GM23338 (cell line): ENCODE data around the gene ABCA12. TPM values are rescaled to one million over a fixed set of nuclear protein-coding genes. Genes with fewer than 3 reads are reported as not detected.

ENCODE experiments used
- ATAC-seq: fragments of 200-7000 bp; cut with Tn5 transposase; 3 replicates; pipeline ENCODE4 v1.9.1; 2020
- DNase-seq: peaks from one replicate; pipeline ENCODE4 v3.0.0-alpha.2; 2015; ENCODE audit warnings: low spot score
- H2AFZ ChIP-seq: fragments of 200-600 bp; sonication (generic); 2 replicates; pipeline ENCODE4 v1.8.0; 2016; ENCODE audit warnings: antibody characterized with exemption, mild to moderate bottlenecking, moderate library complexity
- H3F3A ChIP-seq: fragments of 200-600 bp; sonication (generic); replicated peaks from 2 replicates; pipeline ENCODE4 v1.8.0; 2017; ENCODE audit warnings: antibody characterized with exemption, mixed run types, low read depth
- H3K27ac ChIP-seq: fragments of 200-600 bp; sonication (generic); 2 replicates; pipeline ENCODE4 v1.6.1; 2016; ENCODE audit warnings: low read depth
- H3K27me3 ChIP-seq: fragments of 200-600 bp; sonication (generic); 2 replicates; pipeline ENCODE4 v1.8.0; 2016; ENCODE audit warnings: mild to moderate bottlenecking, mixed run types, moderate library complexity; ENCODE audit not compliant: insufficient read depth
- H3K36me3 ChIP-seq: fragments of 200-600 bp; sonication (generic); 2 replicates; pipeline ENCODE4 v1.8.0; 2016; ENCODE audit warnings: mild to moderate bottlenecking; ENCODE audit not compliant: insufficient read depth
- H3K4me1 ChIP-seq: fragments of 200-600 bp; sonication (generic); 2 replicates; pipeline ENCODE4 v1.8.0; 2016; ENCODE audit warnings: mild to moderate bottlenecking, moderate library complexity; ENCODE audit not compliant: insufficient read depth
- H3K4me2 ChIP-seq: fragments of 200-600 bp; sonication (generic); 2 replicates; pipeline ENCODE4 v1.7.1; 2017; ENCODE audit warnings: mixed run types
- H3K4me3 ChIP-seq: fragments of 200-600 bp; sonication (generic); 2 replicates; pipeline ENCODE4 v1.6.1; 2016; ENCODE audit warnings: mixed run types
- H3K79me2 ChIP-seq: fragments of 200-600 bp; sonication (generic); replicated peaks from 2 replicates; pipeline ENCODE4 v1.8.0; 2017; ENCODE audit warnings: mild to moderate bottlenecking; ENCODE audit not compliant: insufficient read depth
- H3K9me2 ChIP-seq: fragments of 200-600 bp; sonication (generic); 2 replicates; pipeline ENCODE4 v1.8.0; 2017; ENCODE audit not compliant: insufficient read depth
- H4K20me1 ChIP-seq: fragments of 200-600 bp; sonication (generic); replicated peaks from 2 replicates; pipeline ENCODE4 v1.8.0; 2017; ENCODE audit warnings: mild to moderate bottlenecking; ENCODE audit not compliant: insufficient read depth
- H3K27ac Mint-ChIP-seq: 2 replicates; pipeline ENCODE4 v1.8.0; 2020; ENCODE audit warnings: inconsistent platforms, mild to moderate bottlenecking, moderate library complexity, mixed read lengths
- H3K27me3 Mint-ChIP-seq: 3 replicates; pipeline ENCODE4 v1.8.0; 2022; ENCODE audit warnings: low read depth, mild to moderate bottlenecking, moderate library complexity, mixed read lengths, inconsistent platforms; ENCODE audit not compliant: insufficient read depth, poor library complexity
- H3K36me3 Mint-ChIP-seq: 3 replicates; pipeline ENCODE4 v1.8.0; 2021; ENCODE audit warnings: low read depth, mild to moderate bottlenecking, inconsistent platforms, moderate library complexity, mixed read lengths
- H3K4me1 Mint-ChIP-seq: 3 replicates; pipeline ENCODE4 v1.8.0; 2020; ENCODE audit warnings: mild to moderate bottlenecking, inconsistent platforms, mixed read lengths
- H3K4me3 Mint-ChIP-seq: 3 replicates; pipeline ENCODE4 v1.8.0; 2021; ENCODE audit warnings: moderate library complexity, mild to moderate bottlenecking, inconsistent platforms, mixed read lengths
- H3K9me3 Mint-ChIP-seq: 3 replicates; pipeline ENCODE4 v1.8.0; 2020; ENCODE audit warnings: moderate library complexity, mild to moderate bottlenecking, inconsistent platforms, mixed read lengths
- CREB1 ChIP-seq: fragments of 250-450 bp; sonication (Bioruptor Pico); IDR thresholded peaks from 2 replicates; pipeline ENCODE4 v1.5.0; 2020; ENCODE audit warnings: low read depth, mild to moderate bottlenecking, moderate library complexity
- EZH2 ChIP-seq: fragments of 200-600 bp; sonication (generic); IDR thresholded peaks from one replicate; pipeline ENCODE4 v1.8.0; 2017; ENCODE audit warnings: antibody characterized with exemption, mild to moderate bottlenecking, low read depth; ENCODE audit not compliant: unreplicated experiment
- EZH2phosphoT487 ChIP-seq: fragments of 200-600 bp; sonication (generic); IDR thresholded peaks from one replicate; pipeline ENCODE4 v1.8.1; 2018; ENCODE audit warnings: antibody characterized with exemption; ENCODE audit not compliant: unreplicated experiment
- JUNB ChIP-seq: IDR thresholded peaks from one replicate; pipeline ENCODE4 v1.6.1; 2016; ENCODE audit warnings: antibody characterized with exemption; ENCODE audit not compliant: unreplicated experiment
- NANOG ChIP-seq: IDR thresholded peaks from 2 replicates; pipeline ENCODE4 v1.6.1; 2016; ENCODE audit warnings: antibody characterized with exemption, borderline replicate concordance
- POLR2AphosphoS5 ChIP-seq: IDR thresholded peaks from 2 replicates; pipeline ENCODE4 v1.6.1; 2016; ENCODE audit warnings: antibody characterized with exemption, low read depth
- REST ChIP-seq: IDR thresholded peaks from one replicate; pipeline ENCODE4 v1.6.1; 2018; ENCODE audit warnings: antibody characterized with exemption; ENCODE audit not compliant: unreplicated experiment
- STAT1 ChIP-seq: IDR thresholded peaks from one replicate; pipeline ENCODE4 v1.6.1; 2016; ENCODE audit warnings: antibody characterized with exemption; ENCODE audit not compliant: unreplicated experiment
- ZNF114 ChIP-seq: fragments of 250-450 bp; sonication (Bioruptor Pico); IDR thresholded peaks from 2 replicates; pipeline ENCODE4 v1.5.0; 2020; ENCODE audit warnings: mild to moderate bottlenecking, moderate library complexity
- ZNF331 ChIP-seq: fragments of 250-450 bp; sonication (Bioruptor Pico); IDR thresholded peaks from 2 replicates; pipeline ENCODE4 v1.5.0; 2020; ENCODE audit warnings: low read depth, mild to moderate bottlenecking, moderate library complexity
- polyA plus RNA-seq: library from polyadenylated mRNA; unstranded; fragments of >200 nt; fragmentation: Nextera tagmentation; extraction: Ambion mirVana; gene quantifications from 2 replicates; pipeline ENCODE4 v1.2.1, GENCODE V29; 2016
- total RNA-seq: library from RNA; depleted of rRNA; stranded (reverse); fragments of >200 nt; shearing (Covaris generic); gene quantifications from 2 replicates; pipeline ENCODE4 v1.2.3, GENCODE V29; 2014
- TF ChIP-seq, protein P1 (sequence below): IDR thresholded peaks from 2 replicates; pipeline ENCODE4 v1.6.1; 2016; ENCODE audit warnings: antibody characterized with exemption
- TF ChIP-seq, protein P2 (sequence below), 2 experiments: fragments of 200-600 bp in 1 of 2; sonication (generic) in 1 of 2; conservative IDR thresholded peaks; 2 replicates each; pipeline versions ENCODE4 v1.5.1 to v1.6.1; 2016 to 2017; ENCODE audit warnings: antibody characterized with exemption in 2 of 2, low read depth in 2 of 2, mild to moderate bottlenecking in 2 of 2, moderate library complexity in 1 of 2
- TF ChIP-seq, protein P3 (sequence below): fragments of 250-450 bp; sonication (Bioruptor Pico); IDR thresholded peaks from 2 replicates; pipeline ENCODE4 v1.5.0; 2020; ENCODE audit warnings: mild to moderate bottlenecking, moderate library complexity

The ABCA12 gene
- total and polyA plus RNA-seq, 2 experiments from 2014 or later = 0.05 to 0.10 TPM

- H3F3A ChIP-seq = no peaks in the 10 kb centered on the region
- no peaks in the 10 kb centered on the region for H4K20me1 ChIP-seq
- no peaks in the 10 kb centered on the region for H3K79me2 ChIP-seq
- no peak overlapping the region for H3K4me2 ChIP-seq
- ATAC-seq = no peak; the same call in 2 of the 3 replicates
- no peak overlapping the region for H3K4me3 ChIP-seq
- Mint-ChIP-seq H3K4me3 (no peak overlapping the region), H3K27ac (no peak overlapping the region), H3K9me3 (no peaks in the 10 kb centered on the region), H3K4me1 (no peaks in the 10 kb centered on the region; the same call in 2 of the 3 replicates), H3K27me3 (peaks cover 2% of the 10 kb centered on the region), H3K36me3 (no peaks in the 10 kb centered on the region)
- no peak for DNase-seq
- no peak for TF ChIP-seq EZH2phosphoT487
- TF ChIP-seq, protein P1, sequence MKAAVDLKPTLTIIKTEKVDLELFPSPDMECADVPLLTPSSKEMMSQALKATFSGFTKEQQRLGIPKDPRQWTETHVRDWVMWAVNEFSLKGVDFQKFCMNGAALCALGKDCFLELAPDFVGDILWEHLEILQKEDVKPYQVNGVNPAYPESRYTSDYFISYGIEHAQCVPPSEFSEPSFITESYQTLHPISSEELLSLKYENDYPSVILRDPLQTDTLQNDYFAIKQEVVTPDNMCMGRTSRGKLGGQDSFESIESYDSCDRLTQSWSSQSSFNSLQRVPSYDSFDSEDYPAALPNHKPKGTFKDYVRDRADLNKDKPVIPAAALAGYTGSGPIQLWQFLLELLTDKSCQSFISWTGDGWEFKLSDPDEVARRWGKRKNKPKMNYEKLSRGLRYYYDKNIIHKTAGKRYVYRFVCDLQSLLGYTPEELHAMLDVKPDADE = no peak
- TF ChIP-seq POLR2AphosphoS5 = no peak
- TF ChIP-seq, protein P2, sequence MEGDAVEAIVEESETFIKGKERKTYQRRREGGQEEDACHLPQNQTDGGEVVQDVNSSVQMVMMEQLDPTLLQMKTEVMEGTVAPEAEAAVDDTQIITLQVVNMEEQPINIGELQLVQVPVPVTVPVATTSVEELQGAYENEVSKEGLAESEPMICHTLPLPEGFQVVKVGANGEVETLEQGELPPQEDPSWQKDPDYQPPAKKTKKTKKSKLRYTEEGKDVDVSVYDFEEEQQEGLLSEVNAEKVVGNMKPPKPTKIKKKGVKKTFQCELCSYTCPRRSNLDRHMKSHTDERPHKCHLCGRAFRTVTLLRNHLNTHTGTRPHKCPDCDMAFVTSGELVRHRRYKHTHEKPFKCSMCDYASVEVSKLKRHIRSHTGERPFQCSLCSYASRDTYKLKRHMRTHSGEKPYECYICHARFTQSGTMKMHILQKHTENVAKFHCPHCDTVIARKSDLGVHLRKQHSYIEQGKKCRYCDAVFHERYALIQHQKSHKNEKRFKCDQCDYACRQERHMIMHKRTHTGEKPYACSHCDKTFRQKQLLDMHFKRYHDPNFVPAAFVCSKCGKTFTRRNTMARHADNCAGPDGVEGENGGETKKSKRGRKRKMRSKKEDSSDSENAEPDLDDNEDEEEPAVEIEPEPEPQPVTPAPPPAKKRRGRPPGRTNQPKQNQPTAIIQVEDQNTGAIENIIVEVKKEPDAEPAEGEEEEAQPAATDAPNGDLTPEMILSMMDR (conservative IDR thresholded peaks at IDR 0.05; ENCODE audit: low read depth in 2 of 2) = no peak
- TF ChIP-seq STAT1 = no peak
- no peak for TF ChIP-seq CREB1 (CRISPR knock-in tag)
- TF ChIP-seq, protein P3, sequence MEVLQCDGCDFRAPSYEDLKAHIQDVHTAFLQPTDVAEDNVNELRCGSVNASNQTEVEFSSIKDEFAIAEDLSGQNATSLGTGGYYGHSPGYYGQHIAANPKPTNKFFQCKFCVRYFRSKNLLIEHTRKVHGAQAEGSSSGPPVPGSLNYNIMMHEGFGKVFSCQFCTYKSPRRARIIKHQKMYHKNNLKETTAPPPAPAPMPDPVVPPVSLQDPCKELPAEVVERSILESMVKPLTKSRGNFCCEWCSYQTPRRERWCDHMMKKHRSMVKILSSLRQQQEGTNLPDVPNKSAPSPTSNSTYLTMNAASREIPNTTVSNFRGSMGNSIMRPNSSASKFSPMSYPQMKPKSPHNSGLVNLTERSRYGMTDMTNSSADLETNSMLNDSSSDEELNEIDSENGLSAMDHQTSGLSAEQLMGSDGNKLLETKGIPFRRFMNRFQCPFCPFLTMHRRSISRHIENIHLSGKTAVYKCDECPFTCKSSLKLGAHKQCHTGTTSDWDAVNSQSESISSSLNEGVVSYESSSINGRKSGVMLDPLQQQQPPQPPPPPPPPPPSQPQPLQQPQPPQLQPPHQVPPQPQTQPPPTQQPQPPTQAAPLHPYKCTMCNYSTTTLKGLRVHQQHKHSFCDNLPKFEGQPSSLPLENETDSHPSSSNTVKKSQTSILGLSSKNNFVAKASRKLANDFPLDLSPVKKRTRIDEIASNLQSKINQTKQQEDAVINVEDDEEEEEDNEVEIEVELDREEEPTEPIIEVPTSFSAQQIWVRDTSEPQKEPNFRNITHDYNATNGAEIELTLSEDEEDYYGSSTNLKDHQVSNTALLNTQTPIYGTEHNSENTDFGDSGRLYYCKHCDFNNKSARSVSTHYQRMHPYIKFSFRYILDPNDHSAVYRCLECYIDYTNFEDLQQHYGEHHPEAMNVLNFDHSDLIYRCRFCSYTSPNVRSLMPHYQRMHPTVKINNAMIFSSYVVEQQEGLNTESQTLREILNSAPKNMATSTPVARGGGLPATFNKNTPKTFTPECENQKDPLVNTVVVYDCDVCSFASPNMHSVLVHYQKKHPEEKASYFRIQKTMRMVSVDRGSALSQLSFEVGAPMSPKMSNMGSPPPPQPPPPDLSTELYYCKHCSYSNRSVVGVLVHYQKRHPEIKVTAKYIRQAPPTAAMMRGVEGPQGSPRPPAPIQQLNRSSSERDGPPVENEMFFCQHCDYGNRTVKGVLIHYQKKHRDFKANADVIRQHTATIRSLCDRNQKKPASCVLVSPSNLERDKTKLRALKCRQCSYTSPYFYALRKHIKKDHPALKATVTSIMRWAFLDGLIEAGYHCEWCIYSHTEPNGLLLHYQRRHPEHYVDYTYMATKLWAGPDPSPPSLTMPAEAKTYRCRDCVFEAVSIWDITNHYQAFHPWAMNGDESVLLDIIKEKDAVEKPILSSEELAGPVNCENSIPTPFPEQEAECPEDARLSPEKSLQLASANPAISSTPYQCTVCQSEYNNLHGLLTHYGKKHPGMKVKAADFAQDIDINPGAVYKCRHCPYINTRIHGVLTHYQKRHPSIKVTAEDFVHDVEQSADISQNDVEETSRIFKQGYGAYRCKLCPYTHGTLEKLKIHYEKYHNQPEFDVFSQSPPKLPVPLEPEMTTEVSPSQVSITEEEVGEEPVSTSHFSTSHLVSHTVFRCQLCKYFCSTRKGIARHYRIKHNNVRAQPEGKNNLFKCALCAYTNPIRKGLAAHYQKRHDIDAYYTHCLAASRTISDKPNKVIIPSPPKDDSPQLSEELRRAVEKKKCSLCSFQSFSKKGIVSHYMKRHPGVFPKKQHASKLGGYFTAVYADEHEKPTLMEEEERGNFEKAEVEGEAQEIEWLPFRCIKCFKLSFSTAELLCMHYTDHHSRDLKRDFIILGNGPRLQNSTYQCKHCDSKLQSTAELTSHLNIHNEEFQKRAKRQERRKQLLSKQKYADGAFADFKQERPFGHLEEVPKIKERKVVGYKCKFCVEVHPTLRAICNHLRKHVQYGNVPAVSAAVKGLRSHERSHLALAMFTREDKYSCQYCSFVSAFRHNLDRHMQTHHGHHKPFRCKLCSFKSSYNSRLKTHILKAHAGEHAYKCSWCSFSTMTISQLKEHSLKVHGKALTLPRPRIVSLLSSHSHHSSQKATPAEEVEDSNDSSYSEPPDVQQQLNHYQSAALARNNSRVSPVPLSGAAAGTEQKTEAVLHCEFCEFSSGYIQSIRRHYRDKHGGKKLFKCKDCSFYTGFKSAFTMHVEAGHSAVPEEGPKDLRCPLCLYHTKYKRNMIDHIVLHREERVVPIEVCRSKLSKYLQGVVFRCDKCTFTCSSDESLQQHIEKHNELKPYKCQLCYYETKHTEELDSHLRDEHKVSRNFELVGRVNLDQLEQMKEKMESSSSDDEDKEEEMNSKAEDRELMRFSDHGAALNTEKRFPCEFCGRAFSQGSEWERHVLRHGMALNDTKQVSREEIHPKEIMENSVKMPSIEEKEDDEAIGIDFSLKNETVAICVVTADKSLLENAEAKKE (CRISPR knock-in tag) = no peak
- no peak for TF ChIP-seq ZNF331
- TF ChIP-seq REST = no peak
- no peak for TF ChIP-seq ZNF114 (CRISPR knock-in tag)
- no peak for TF ChIP-seq EZH2
- TF ChIP-seq JUNB = no peak
- no peak for TF ChIP-seq NANOG
- H3K36me3 ChIP-seq = no peaks in the 10 kb centered on the region
- H2AFZ ChIP-seq = no peak overlapping the region
- H3K27ac ChIP-seq = no peak overlapping the region
- H3K9me2 ChIP-seq = no peaks in the 10 kb centered on the region
- no peaks in the 10 kb centered on the region for H3K4me1 ChIP-seq
- no peaks in the 10 kb centered on the region for H3K27me3 ChIP-seq
Observed at GRCh38 chr2:215060861-215061536, 77.4 kb downstream of the ABCA12 start.
